Neural progenitor cell (in vitro differentiated cells): ENCODE results near the gene RNLS. TPM values are rescaled to one million over a fixed set of nuclear protein-coding genes. Genes with fewer than 3 reads are reported as not detected.
A peak's percentile ranks its signal among the peaks of the same experiment; 100 is the strongest.
"Not testable (repeated sequence)": the region's sequence is repeated elsewhere in the genome, so short reads cannot be mapped to it uniquely, and the experiment has no call there.

ENCODE experiments used
- DNase-seq: peaks from one replicate; pipeline ENCODE4 v3.0.0-alpha.2; 2016; ENCODE audit warnings: low spot score
- H2AFZ ChIP-seq: fragments of 200-600 bp; sonication (generic); replicated peaks from 2 replicates; pipeline ENCODE4 v1.6.1; 2016; ENCODE audit warnings: antibody characterized with exemption
- H3F3A ChIP-seq: fragments of 200-600 bp; sonication (generic); 2 replicates; pipeline ENCODE4 v1.6.1; 2016; ENCODE audit warnings: antibody characterized with exemption, low read depth
- H3K27ac ChIP-seq: fragments of 200-600 bp; sonication (generic); 2 replicates; pipeline ENCODE4 v1.5.1; 2016; ENCODE audit warnings: mild to moderate bottlenecking
- H3K27me3 ChIP-seq: fragments of 200-600 bp; sonication (generic); 2 replicates; pipeline ENCODE4 v1.6.1; 2016; ENCODE audit warnings: mild to moderate bottlenecking, moderate library complexity
- H3K36me3 ChIP-seq: fragments of 200-600 bp; sonication (generic); 2 replicates; pipeline ENCODE4 v1.5.1; 2016
- H3K4me1 ChIP-seq: fragments of 200-600 bp; sonication (generic); 2 replicates; pipeline ENCODE4 v1.6.1; 2016; ENCODE audit warnings: mixed run types
- H3K4me2 ChIP-seq: fragments of 200-600 bp; sonication (generic); 2 replicates; pipeline ENCODE4 v1.6.1; 2016
- H3K4me3 ChIP-seq: fragments of 200-600 bp; sonication (generic); 2 replicates; pipeline ENCODE4 v1.5.1; 2016
- H3K79me2 ChIP-seq: fragments of 200-600 bp; sonication (generic); 2 replicates; pipeline ENCODE4 v1.6.1; 2016; ENCODE audit warnings: low read depth
- H3K9ac ChIP-seq: fragments of 200-600 bp; sonication (generic); 2 replicates; pipeline ENCODE4 v1.6.1; 2016
- H3K9me3 ChIP-seq: fragments of 200-600 bp; sonication (generic); 2 replicates; pipeline ENCODE4 v1.5.1; 2016; ENCODE audit warnings: low read depth
- H4K20me1 ChIP-seq: fragments of 200-600 bp; sonication (generic); 2 replicates; pipeline ENCODE4 v1.6.1; 2016; ENCODE audit warnings: low read depth
- H3K27ac Mint-ChIP-seq: 3 replicates; pipeline ENCODE4 v1.8.0; 2021; ENCODE audit warnings: mixed read lengths
- H3K27me3 Mint-ChIP-seq: 2 replicates; pipeline ENCODE4 v1.8.0; 2022; ENCODE audit warnings: low read depth, mild to moderate bottlenecking, inconsistent platforms, moderate library complexity, mixed read lengths; ENCODE audit not compliant: insufficient read depth
- H3K36me3 Mint-ChIP-seq: 3 replicates; pipeline ENCODE4 v1.8.0; 2021; ENCODE audit warnings: mixed read lengths
- H3K4me1 Mint-ChIP-seq: 3 replicates; pipeline ENCODE4 v1.8.0; 2021; ENCODE audit warnings: mixed read lengths
- H3K4me3 Mint-ChIP-seq: 3 replicates; pipeline ENCODE4 v1.8.0; 2021; ENCODE audit warnings: mild to moderate bottlenecking, moderate library complexity, mixed read lengths
- H3K9me3 Mint-ChIP-seq: 3 replicates; pipeline ENCODE4 v1.8.0; 2020; ENCODE audit warnings: mixed read lengths
- EZH2 ChIP-seq: fragments of 200-600 bp; sonication (generic); IDR thresholded peaks from 2 replicates; pipeline ENCODE4 v1.6.1; 2017; ENCODE audit warnings: antibody characterized with exemption, mild to moderate bottlenecking, moderate library complexity
- EZH2phosphoT487 ChIP-seq: fragments of 200-600 bp; sonication (generic); IDR thresholded peaks from 2 replicates; pipeline ENCODE4 v1.6.1; 2017; ENCODE audit warnings: antibody characterized with exemption
- total RNA-seq: library from RNA; depleted of rRNA; stranded (reverse); fragments of >200 nt; gene quantifications from 2 replicates; pipeline ENCODE4 v1.2.3, GENCODE V29; 2015; ENCODE audit warnings: low replicate concordance
- TF ChIP-seq, protein P1 (sequence below): fragments of 200-600 bp; sonication (generic); IDR thresholded peaks from 2 replicates; pipeline ENCODE4 v1.5.1; 2017; ENCODE audit warnings: antibody characterized with exemption, mild to moderate bottlenecking

The RNLS gene
- total RNA-seq, 1 donor from 2014 or later = 9.1 TPM

DNA sequence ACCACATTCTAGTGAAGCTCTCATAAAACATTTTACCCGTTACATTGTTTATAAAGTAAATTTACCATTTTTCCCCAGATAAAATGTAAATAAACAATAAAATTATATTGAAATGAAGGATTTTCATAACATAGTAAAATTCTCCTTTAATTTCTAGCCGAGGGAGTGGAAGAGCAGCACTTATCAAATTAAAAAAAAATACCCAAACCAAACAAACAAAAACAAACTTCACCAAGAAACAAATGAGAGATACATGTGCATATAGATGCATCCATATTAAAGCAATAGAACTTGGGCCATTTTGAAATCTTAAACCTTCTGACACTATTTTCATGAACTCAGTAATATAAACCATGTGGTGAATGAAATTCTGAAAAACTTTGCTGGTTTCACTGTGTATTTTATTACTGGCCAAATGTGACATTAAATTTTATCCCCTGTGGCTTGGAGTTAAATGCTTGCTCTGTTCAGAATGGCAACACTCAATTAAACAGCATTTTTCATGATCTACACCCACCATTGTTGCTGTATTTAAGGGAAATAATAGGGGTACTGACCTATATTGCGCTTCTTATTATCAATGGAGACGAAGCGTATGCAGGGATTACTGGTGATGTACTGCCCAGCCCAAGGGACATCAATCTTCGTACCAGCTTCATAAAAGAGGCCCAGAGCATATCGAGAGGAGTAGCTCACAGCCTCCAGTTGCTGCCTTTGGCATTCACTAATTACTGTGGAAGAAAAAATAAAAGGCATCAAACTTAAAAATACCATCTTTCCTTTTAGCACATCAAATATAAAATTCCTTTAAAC is 220.9 kb downstream of the RNLS start:
- no peak overlapping the region for H3K4me2 ChIP-seq
- H3K79me2 ChIP-seq = no peaks in the 10 kb centered on the region
- H3K27ac ChIP-seq = no peak overlapping the region
- H3K27me3 Mint-ChIP-seq = no peaks in the 10 kb centered on the region
- H4K20me1 ChIP-seq = no peaks in the 10 kb centered on the region
- H3K36me3 Mint-ChIP-seq = no peaks in the 10 kb centered on the region
- H3K9me3 Mint-ChIP-seq = no peaks in the 10 kb centered on the region
- H3K4me3 ChIP-seq = no peak overlapping the region
- no peak for DNase-seq
- no peaks in the 10 kb centered on the region for H3K27me3 ChIP-seq
- no peak overlapping the region for H3K27ac Mint-ChIP-seq
- TF ChIP-seq EZH2 = no peak
- TF ChIP-seq EZH2phosphoT487 = no peak
- TF ChIP-seq, protein P1, sequence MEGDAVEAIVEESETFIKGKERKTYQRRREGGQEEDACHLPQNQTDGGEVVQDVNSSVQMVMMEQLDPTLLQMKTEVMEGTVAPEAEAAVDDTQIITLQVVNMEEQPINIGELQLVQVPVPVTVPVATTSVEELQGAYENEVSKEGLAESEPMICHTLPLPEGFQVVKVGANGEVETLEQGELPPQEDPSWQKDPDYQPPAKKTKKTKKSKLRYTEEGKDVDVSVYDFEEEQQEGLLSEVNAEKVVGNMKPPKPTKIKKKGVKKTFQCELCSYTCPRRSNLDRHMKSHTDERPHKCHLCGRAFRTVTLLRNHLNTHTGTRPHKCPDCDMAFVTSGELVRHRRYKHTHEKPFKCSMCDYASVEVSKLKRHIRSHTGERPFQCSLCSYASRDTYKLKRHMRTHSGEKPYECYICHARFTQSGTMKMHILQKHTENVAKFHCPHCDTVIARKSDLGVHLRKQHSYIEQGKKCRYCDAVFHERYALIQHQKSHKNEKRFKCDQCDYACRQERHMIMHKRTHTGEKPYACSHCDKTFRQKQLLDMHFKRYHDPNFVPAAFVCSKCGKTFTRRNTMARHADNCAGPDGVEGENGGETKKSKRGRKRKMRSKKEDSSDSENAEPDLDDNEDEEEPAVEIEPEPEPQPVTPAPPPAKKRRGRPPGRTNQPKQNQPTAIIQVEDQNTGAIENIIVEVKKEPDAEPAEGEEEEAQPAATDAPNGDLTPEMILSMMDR = no peak
- H3K4me1 Mint-ChIP-seq = no peaks in the 10 kb centered on the region
- no peak overlapping the region for H3K4me3 Mint-ChIP-seq
- H3K9ac ChIP-seq = no peak overlapping the region
- H3F3A ChIP-seq = no peaks in the 10 kb centered on the region
- no peaks in the 10 kb centered on the region for H3K9me3 ChIP-seq
- no peaks in the 10 kb centered on the region for H3K4me1 ChIP-seq
- no peak overlapping the region for H2AFZ ChIP-seq
- H3K36me3 ChIP-seq = no peaks in the 10 kb centered on the region

DNA sequence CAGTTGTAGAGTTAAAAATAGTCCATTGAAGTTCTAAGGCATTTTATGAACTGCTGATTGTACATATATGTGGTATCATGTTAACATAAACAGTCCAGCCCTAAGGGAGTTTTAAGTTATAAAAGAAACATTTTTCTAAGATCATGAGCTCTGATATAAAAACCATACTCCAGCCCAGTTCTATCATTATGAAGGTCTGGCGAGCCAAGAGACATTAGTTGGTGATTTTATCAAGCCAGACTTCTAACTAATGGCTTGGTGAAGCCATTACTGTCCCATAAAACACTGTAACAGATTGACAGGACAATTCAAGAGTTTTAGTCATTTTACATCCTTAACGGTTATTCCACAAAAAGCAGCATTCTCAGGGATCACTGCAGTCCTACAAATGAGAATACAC is 221.6 kb downstream of the RNLS start:
- Histone ChIP-seq H3K4me3 (no peak overlapping the region), H2AFZ (no peak overlapping the region), H3K27me3 (no peaks in the 10 kb centered on the region), H3K9me3 (peaks cover 1% of the 10 kb centered on the region), H4K20me1 (no peaks in the 10 kb centered on the region), H3F3A (no peaks in the 10 kb centered on the region), H3K9ac (no peak overlapping the region), H3K4me2 (no peak overlapping the region), H3K79me2 (no peaks in the 10 kb centered on the region), H3K27ac (no peak overlapping the region), H3K36me3 (no peaks in the 10 kb centered on the region), H3K4me1 (no peaks in the 10 kb centered on the region)
- H3K36me3 Mint-ChIP-seq = no peaks in the 10 kb centered on the region
- no peak for DNase-seq
- no peaks in the 10 kb centered on the region for H3K9me3 Mint-ChIP-seq
- no peak overlapping the region for H3K27ac Mint-ChIP-seq
- no peaks in the 10 kb centered on the region for H3K4me1 Mint-ChIP-seq
- no peak overlapping the region for H3K4me3 Mint-ChIP-seq
- H3K27me3 Mint-ChIP-seq = no peaks in the 10 kb centered on the region
- TF ChIP-seq EZH2 = no peak

DNA sequence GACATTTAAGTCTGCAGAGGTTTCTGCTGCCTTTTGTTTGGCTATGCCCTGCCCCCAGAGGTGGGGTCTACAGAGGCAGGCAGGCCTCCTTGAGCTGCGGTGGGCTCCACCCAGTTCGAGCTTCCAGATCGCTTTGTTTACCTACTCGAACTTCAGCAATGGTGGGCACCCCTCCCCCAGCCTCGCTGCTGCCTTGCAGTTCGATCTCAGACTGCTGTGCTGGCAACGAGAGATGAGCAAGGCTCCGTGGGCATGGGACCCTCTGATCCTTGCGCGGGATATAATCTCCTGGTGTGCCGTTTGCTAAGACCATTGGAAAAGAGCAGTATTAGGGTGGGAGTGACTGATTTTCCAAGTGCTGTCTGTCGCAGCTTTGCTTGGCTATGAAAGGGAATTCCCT is 227.4 kb downstream of the RNLS start:
- not testable (repeated sequence) for H3K36me3 Mint-ChIP-seq, H3K36me3 ChIP-seq, H3K27ac ChIP-seq, H3K79me2 ChIP-seq, H3K9ac ChIP-seq, H3K4me1 ChIP-seq, H4K20me1 ChIP-seq, H3K27ac Mint-ChIP-seq, H3K4me3 Mint-ChIP-seq, H3K4me2 ChIP-seq, H3K27me3 ChIP-seq, H3K27me3 Mint-ChIP-seq, H3K4me1 Mint-ChIP-seq, H3F3A ChIP-seq, DNase-seq, H2AFZ ChIP-seq, H3K9me3 ChIP-seq, H3K4me3 ChIP-seq
- H3K9me3 Mint-ChIP-seq = peaks cover 20% of the 10 kb centered on the region

DNA sequence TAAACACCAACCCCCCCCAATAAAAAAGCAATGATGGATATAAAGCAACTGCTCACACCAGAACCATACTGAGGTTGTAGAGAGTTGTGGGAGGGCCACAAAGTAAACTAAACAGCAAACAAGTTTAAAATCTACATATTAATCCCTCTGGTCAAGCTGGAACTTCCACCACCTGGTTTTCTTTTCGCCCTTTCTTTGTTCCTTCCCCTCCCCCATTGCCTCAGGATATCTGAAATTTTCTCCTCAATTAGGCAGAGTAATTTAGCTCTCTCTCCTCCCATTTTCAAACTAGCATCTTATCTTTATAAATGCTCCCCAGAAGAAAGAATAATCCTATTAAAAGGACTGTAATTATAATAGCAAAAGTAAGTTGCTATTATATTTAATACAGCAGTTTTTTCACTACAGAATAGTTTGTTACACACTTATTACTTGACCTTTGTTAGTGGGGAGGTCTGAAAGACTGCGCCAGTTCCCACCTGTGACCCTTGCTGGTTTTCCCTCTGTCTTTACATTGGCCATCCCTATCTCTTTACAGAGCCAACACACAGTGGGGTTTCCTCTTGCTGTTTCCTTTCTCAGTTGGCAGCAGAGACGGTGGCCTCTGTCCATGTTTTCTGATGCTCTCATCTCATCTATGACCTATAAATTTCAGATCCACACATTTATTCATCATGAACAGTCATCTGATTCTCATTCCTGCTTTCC is 235.4 kb downstream of the RNLS start:
- Mint-ChIP-seq H3K36me3 (no peaks in the 10 kb centered on the region), H3K27ac (no peak overlapping the region), H3K27me3 (peaks cover 2% of the 10 kb centered on the region), H3K4me3 (no peak overlapping the region), H3K4me1 (peaks cover 22% of the 10 kb centered on the region), H3K9me3 (peaks cover 11% of the 10 kb centered on the region)
- Histone ChIP-seq H3F3A (peaks cover 5% of the 10 kb centered on the region), H3K79me2 (no peaks in the 10 kb centered on the region), H3K4me2 (peak overlapping the region; percentile 29), H4K20me1 (no peaks in the 10 kb centered on the region), H2AFZ (peak overlapping the region; percentile 17), H3K36me3 (no peaks in the 10 kb centered on the region), H3K4me3 (no peak overlapping the region), H3K9ac (no peak overlapping the region), H3K27me3 (no peaks in the 10 kb centered on the region), H3K9me3 (no peaks in the 10 kb centered on the region), H3K27ac (no peak overlapping the region), H3K4me1 (peaks cover 20% of the 10 kb centered on the region)
- no peak for DNase-seq
- TF ChIP-seq EZH2phosphoT487 = no peak
- TF ChIP-seq, protein P1 = no peak
- no peak for TF ChIP-seq EZH2
